Uterus (tissue), 2 donors: ENCODE measurements around the gene MPP7.

Source experiments
- CTCF ChIP-seq, 4 experiments: fragments of 200-600 bp in 2 of 4; fragments of 450-650 bp in 2 of 4; sonication (generic) in 2 of 4; IDR thresholded peaks; one replicate each; pipeline ENCODE4 v1.5.1; 2016 to 2019; ENCODE audit warnings: antibody characterized with exemption in 4 of 4, mild to moderate bottlenecking in 2 of 4, moderate library complexity in 1 of 4
- POLR2A ChIP-seq, 2 donors: fragments of 450-650 bp; IDR thresholded peaks; one replicate each; pipeline ENCODE4 v1.6.1; 2016; ENCODE audit warnings: antibody characterized with exemption in 2 of 2, mild to moderate bottlenecking in 1 of 2, moderate library complexity in 1 of 2

- TF ChIP-seq POLR2A (IDR thresholded peaks at IDR 0.05) (no peak), CTCF (IDR thresholded peaks at IDR 0.05) (no peak)
Observed at GRCh38 chr10:28305553-28305952, 2.7 kb upstream of the MPP7 start.
